GM18505 (cell line): ENCODE measurements around the gene KLF6.
A peak's percentile ranks its signal among the peaks of the same experiment; 100 is the strongest.

Experiments
- ATAC-seq: cut with Tn5 transposase; IDR thresholded peaks from one replicate; pipeline ENCODE4 v1.9.1; 2021; ENCODE audit not compliant: unreplicated experiment
- POLR2A ChIP-seq: IDR thresholded peaks from 4 replicates; pipeline ENCODE4 v1.6.1; 2011; ENCODE audit warnings: borderline replicate concordance; ENCODE audit not compliant: insufficient read depth, insufficient read length; ENCODE audit errors: extremely low read depth

Gene KLF6

GRCh38 chr10:3820255-3820654 is 35.2 kb upstream of the KLF6 start:
- no peak for TF ChIP-seq POLR2A
- no peak for ATAC-seq

- no peak for ATAC-seq
- no peak for TF ChIP-seq POLR2A
These were observed 32.0 kb upstream of the KLF6 start for GRCh38 chr10:3816995-3817394.

DNA sequence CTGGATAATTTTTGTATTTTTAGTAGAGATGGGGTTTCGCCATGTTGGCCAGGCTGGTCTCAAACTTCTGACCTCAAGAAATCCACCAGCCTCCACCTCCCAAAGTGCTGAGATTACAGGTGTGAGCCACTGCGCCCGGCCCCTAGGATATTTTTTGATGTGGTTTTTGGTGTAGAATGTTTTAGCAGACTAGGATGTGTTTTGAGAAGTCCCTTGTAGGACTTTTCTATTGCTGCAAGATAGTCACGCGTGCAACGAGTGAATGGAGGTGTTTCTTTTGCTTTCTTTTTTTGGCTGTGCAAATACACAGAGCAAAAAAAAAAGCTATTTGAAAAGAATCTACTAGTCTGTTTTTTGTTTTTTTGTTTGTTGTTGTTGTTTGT is 29.8 kb upstream of the KLF6 start:
- no peak for ATAC-seq
- no peak for TF ChIP-seq POLR2A

DNA sequence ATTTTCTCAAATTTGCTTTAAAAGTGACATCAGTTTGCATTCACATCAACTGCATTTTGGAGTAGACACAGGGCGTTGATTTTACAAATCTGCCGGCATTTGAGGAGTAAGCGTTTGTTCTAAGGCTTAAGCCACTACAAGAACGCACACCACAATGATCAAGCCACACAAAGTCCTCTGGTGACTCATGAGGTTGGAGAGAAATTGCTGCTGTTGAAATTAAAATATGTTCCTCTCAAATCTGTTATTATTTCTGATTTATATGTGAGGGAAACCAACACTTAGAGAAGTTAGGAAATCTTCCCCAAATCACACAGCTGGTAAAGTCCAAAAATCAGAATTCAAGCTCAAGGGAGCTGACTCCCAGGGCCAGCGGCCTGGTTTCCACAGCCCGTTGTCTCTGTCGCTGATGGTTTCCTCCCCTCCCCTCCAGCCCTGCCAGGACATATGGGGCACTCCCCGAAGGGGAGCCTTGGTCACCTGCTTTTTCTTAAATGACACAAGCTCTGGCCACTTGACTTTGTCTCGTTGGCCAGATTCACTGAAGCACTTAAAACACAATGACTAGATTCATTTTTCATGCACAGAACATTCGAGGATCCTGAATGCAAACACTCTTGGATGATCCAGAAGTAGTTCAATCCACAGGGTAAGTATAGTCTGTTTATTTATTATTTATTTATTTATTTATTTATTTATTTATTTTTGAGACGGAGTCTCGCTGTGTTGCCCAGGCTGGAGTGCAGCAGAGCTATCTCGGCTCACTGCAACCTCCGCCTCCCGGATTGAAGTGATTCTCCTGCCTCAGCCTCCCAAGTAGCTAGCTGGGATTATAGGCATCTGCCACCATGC is 29.2 kb upstream of the KLF6 start:
- TF ChIP-seq POLR2A = no peak
- ATAC-seq = no peak

GRCh38 chr10:3813267-3813666 is 28.3 kb upstream of the KLF6 start:
- TF ChIP-seq POLR2A = no peak
- ATAC-seq = no peak

DNA sequence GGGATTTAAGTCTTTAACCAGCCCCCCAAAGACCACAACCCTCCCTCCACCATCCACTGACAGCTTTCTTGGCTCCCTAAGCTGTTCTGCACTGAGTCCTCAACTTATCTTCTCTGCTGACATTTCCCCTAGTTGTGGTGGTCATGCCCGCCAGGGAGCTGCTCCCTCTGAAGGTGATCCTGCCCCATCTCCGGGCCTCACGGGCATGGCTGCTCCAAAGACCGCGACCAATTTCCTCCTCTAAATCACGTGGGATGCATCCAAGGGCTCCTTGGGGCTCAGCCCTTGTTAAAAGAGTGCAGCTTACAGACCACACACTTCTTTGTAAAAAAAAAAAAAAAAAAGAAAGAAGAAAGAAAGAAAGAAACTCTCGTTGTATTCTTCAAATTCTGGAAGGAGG is 27.1 kb upstream of the KLF6 start:
- no peak for TF ChIP-seq POLR2A
- ATAC-seq = no peak

DNA sequence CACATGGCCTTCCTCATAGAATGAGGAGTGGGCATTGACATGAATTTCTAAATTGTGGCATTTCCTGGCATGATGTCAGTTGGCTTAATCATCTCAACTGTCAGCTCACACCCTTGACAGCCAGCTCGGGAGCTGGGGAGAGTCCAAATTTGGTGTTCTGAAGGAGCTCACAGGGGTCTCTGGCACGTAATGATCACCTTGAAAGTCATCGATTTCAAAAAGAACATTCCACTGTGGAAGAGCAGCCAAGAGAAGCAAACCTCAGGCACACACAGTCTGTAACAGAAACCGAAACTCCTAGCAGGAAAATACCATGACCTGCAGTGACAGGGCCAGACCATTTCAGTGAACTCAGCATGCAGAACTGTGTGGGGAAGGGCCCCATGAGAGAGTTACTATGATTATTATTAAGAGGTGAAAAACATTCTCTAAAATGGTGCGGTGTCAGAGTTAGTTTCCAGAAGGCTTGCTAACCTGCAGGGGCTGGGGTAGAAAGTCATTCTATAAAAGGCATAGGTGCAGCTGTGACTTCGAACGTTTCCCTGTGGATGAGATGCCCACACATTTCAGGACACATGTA is 26.4 kb upstream of the KLF6 start:
- peak; percentile 77 for ATAC-seq
- no peak for TF ChIP-seq POLR2A

- no peak for ATAC-seq
- no peak for TF ChIP-seq POLR2A
These were observed 23.7 kb upstream of the KLF6 start for GRCh38 chr10:3808689-3809199.

- no peak for TF ChIP-seq POLR2A
- ATAC-seq = no peak
These were observed 23.0 kb upstream of the KLF6 start for GRCh38 chr10:3807928-3808496.

DNA sequence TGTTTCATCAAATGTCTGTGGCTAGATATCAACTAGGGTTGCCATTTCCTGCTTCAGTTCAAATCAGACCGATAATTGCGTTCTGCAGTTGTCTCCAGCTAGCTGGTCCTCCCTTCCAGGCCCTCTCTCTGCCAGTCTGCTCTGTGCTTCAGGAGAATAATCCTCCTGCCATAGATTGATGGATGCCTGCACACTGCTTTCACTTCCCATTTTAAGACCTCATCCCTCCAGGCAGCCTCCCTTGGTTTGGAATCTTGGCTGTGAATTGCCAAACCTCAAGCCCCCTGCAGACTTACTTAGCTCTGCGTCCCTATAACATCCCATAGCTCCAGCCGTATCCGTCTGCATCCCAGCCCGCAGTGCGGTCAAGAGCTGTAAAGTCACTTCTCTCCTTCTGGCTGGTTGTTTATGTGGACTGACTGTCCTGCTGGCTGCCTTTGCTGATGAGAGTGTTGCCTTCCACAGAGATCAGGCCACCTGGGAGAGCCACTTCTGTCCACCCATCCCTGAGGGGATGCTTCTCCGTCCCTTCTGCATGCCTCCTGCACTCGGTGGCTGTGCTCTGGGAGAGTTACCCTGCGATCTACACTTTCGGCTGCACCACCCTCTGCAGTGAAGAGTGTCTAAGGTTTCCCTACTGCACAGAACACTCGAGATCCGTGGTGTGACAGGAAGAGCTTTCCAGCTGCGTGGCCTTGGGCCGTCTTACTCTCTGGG is 22.4 kb upstream of the KLF6 start:
- TF ChIP-seq POLR2A = no peak
- no peak for ATAC-seq

DNA sequence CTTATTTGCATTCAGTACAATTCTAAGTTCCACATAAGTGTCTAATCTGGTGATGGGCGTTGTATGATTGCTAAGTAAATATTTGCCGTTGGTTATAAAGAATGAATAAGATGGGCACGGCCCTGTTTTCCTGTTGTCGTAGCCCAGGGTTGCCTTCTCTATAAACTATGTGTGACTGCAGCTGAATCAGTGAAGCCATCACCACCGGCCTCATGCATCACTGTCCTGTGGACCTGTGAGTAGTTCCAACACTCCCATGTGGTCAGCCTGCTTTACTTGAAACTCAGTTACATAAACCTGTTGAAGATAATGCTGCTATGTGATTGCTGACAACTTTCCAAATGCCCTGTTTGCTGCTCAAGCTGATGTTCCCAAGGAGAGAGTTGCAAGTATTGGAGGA is 21.6 kb upstream of the KLF6 start:
- no peak for TF ChIP-seq POLR2A
- no peak for ATAC-seq

DNA sequence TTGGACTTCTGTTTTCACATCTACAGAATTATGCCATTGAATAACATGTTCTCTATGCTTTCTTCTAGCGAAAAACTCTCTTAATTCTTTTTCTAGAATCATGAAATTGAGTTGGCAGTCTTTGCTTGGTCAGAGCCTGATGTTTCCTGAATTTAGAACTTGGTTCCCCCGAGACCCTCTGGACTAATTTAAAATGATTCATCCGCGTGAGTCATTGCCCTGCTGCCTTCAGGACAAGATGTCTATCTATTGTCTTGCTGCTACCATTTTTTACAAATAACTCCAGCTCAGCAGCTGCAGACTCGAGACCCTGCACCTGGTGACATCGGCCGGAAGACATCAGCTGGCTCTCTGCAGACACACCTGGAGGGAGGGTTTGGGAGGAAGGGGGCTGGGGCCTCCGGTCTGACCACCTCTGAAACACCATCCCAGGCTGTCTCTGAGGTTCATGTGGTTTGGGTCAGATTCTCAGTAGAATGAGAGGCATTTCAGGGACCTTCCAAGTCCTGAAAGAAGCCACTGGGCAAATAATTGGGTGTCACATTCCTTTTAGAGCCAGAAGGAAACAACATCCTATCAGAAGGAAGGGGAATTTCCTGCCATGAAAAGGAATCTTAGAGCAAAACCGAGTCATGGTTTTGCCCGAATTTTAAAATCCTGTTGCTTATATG is 20.9 kb upstream of the KLF6 start:
- TF ChIP-seq POLR2A = no peak
- no peak for ATAC-seq

DNA sequence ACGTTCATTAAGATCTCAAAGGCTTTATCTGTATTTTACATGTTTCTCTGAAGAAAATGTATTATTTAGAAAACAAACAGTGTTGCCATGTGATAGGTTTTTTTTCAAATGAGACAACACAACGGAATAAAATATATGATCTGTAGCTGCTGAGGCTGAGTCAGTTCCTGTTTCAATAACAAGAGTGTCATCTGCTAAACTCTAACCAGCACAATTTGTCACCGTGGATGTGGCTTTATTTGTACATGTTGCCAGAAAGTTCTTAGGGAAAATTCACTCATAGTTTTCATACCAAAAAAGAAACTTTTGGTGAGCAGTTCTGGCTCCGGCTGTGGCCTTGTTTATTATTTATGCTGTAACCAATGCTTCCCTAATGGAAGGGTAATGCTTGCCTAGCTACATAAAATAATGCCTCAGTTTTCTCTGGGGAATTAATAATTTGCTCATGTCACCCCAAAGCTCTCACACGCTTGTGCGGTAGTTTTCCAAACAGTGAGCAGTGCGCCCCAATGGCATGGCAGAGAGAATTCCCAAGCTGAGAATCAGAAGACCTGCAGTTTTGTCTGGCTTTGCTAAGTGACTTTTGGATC is 20.3 kb upstream of the KLF6 start:
- ATAC-seq = no peak
- no peak for TF ChIP-seq POLR2A

- ATAC-seq = no peak
- TF ChIP-seq POLR2A = no peak
These were observed 19.1 kb upstream of the KLF6 start for GRCh38 chr10:3803927-3804741.
